Fibroblast of skin of left biceps (primary cell): Measurements from ENCODE around the gene UBXN2A.

Experiments
- DNase-seq, 2 experiments: peaks; one replicate each; pipeline ENCODE4 v3.0.0-alpha.2; 2013; ENCODE audit warnings: low read depth in 2 of 2

Gene UBXN2A

DNA sequence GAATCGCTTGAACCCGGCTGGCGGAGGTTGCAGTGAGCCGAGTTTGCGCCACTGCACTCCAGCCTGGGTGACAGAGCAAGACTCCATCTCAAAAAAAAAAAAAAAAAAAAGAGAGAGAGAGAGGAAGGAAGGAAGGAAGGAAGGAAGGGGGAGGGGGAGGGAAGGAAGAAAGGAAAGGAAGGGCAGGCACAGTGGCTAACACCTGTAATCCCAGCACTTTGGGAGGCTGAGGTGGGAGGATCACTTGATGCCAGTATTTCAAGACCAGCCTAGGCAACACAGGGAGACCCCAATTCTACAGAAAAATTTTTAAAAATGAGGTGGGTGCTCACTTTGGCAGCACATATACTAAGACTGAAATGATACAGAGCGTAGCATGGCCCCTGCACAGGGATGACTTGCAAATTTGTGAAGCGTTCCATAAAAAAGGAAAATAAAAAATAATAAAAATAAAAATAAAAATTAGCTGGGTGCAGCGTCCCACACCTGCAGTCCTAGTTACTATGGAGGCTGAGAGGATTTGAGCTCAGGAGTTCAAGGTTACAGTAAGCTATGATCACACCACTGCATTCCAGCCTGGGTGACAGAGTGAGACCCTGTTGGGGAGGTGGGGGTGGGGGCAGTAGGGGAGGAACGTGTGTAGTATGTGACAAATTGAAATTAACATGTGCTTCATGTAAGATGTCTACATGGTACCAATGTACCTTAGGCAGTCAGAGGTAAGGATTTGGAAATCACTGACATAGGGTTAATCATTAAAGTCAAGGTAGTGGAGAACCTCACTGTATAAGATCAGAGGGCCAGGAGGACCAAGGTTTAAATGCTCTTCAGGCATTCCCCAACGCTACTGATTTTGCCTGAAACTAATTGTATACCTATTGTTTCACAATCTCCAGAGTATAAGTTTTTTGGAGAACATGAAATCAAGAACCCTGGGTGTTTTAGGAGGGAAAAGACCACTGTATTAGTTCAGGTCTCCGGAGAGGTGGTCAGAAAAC lies 105.5 kb downstream of the UBXN2A start:
- DNase-seq = no peak

DNA sequence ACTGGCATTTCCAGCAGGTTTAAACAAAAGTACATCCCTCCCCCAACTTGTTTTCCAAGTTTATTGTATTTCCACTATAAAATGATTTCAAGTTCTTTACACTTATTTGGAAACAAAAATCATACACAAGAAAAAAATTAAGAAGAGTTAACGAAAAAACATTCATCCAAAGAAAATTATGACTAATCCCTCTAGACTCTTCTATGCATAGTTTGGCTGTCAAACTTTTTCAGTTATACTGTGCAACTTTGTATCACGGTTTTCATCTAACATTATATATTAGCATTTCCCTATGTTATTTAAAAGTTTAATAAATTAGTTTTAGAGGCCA lies 106.3 kb downstream of the UBXN2A start:
- no peak for DNase-seq

DNA sequence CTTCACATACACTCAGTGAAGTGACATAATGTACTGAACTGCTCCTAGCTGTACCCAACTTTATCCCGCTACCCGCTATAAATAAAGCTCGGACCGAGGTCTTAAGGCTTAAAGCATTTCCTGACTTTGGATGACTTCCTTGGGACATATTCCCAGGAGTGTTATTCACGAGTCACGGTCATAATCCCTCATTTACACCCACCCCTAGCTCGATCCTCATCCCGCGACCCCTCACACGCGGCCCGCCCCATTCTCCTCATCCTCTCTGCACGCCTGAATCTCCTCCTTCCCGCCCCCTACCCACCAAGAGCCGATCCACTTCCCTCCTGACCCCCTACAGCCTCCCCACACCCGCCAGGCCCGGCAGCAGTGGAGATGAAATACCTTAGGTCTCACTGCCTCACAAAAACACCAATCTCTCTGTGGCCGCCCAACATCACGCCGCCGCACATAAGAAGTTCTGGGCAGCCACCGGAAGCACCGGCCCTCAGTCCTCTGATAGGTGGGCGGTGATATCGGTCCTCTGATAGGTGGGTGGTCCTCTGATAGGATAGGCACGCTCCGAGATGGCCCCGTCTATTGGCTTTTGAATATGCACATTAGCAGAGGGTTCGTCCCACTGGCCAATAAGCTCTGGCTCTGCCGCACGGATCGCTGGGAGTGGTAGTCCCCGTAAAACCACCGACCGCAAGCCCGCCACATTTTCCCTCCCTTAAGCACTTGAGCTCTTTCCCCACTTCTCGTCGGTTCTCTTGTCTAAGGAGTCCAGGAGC lies 106.9 kb downstream of the UBXN2A start, which contains the start of gene WDCP:
WDCP (minus strand) TSS at position 462 of the 773 bp plus-strand sequence. CDS start 7,897 bp downstream, outside the sequence.
- peak; percentile 95 for DNase-seq

DNA sequence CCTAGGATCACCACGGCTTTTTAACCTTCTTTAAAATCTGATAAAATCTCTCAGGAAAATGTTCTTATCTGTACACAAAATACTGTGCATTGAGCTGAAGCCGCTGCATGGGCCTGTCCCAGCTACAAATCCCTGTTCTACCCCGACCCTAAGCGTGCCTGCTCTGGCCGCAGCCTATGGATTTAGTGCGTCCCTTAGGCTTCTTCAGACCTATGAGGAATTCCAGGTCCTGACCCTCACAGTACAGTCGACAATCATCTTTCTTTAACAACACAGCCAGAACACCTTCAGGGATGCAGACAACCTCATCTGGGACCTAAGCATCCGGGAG lies 107.4 kb downstream of the UBXN2A start:
- DNase-seq = no peak

DNA sequence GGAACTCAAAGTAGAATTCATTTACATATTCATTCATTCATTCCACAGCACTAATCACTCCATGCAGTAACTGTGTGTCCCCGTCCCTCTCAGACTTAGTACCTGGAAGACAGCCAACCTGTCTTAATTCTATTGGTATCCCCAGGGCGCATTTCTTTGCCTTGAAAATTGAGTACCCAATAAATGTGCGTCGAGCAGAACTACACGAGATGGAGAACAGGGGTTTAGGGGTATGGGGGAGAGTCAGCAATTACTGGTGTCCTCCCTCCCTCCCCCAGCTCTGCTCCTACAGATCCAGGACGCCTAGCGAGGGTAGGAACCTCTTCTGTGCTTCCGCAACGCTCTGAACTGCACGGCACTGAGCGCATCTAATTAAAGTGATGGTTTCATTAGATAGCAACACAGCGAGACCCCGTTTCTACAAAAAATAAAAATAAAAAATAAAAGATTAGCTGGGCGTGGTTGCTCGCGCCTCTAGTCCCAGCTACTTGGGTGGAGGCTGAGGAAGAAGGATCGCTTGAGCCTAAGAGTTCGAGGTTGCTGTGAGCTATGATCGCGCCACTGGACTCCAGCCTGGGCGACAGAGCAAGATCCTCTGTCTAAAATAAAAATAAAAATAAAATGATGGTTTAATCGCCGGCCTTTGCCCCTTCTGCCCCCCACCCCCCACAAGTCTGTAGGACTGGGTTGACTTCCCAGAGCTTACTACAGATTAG lies 108.7 kb downstream of the UBXN2A start:
- no peak for DNase-seq

DNA sequence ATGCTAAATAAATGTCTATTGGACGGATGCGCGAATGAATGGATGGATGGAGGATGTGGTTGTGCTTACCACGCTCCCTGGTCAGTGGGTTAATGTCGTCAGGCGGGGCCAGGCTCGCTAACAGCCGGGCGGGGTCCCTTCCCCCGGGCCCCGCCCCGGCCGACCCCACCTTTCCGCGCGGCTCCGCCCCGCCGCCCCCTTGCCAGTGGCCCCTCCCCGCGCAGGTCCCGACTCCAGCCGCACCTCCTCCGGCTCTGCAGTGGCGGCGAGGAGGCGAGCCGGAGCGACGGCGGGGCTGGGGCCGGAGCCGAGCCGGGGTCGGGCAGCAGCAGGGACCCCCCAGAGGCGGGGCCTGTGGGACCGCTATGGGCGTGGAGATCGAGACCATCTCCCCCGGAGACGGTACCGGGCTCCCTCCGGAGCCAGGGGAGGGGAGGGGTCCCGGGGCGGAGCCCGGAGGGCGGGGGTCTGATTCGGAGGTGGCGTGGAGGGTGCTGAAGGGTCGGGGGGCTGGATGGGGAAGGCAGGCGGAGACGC lies 109.3 kb downstream of the UBXN2A start, which contains the start of gene FKBP1B:
FKBP1B (plus strand) TSS at position 257 of the 537 bp plus-strand sequence; CDS start at position 366, 109 bp downstream.
- no peak for DNase-seq

DNA sequence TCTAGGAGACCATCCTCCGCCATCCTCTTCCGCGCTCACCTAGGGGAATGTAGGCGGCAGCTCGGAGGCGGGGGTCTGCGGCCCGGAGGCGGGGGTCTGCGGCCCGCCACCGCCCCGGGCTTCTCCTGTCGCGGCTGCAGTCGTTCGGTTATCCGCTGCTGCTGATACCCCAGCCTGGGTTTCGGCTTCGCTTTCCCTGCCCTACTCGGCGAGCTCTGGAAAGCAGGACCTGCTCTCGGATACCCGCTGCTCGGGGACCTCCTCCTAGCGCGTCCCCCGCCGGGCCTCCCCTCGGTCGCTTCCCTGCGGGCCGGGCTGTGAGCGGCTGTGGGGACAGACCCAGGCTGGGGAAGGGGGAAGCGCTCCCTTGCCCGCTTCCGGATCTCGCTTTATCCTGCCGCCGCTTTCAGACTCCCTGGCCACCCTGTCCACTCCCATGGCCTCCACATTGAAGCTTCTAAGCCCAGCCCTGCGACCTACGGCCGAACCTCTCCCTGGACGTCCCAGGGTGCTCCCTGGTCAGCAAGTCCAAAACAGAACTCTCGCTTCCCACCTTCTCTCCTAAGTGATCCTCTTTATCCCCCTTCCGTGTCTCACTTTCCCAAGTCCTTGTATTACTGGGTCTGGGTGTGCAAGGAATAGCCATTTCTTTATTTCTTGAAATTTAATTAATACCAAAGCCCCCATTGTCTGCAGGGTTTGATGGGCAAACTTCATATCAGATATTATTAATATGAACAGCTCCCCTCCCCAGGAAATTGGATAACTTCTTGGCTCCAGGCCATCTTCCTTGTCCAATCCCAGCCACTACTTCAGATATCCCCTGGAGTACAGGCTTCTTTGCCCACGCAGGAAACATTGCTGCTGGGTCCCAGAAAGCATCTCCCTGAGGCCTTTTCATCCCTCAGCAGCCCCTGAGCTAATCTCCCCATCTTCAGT lies 110.0 kb downstream of the UBXN2A start:
- DNase-seq = no peak

DNA sequence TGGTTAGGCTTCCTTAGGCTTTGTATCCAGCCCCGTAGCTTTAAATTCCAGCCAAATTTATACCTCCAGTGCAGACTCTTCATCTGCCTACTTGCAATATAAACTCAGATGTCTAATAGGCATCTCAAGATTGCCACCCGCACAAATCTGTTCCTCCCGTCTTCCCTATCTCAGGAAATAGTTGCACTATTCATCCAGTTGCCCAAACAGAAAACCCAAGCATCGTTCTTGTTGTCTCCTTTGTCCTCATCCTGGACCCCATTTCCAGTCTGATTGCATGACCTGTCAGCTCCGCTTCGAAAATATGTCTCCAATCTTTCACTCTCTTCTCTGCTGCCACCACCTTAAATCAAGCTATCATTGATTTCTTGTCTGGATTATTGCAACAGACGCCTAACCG lies 111.6 kb downstream of the UBXN2A start:
- no peak for DNase-seq

DNA sequence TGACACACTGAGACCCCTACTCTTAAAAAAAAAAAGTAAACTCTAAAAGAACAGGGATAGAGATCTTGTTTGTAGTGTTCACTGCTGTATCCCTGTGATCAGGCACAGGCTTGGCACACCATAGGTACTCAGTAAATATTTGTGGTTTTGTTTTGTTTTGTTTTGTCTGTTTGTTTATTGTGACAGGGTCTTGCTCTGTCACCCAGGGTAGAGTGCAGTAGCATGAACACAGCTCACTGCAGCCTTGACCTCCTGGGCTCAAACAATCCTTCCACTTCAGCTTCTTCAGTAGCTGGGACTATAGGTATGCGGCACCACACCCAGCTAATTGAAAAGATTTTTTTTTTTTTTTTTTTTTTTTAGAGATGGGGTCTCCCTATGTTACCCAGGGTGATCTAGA lies 112.7 kb downstream of the UBXN2A start:
- no peak for DNase-seq
